Amniotic stem cell (primary cell): Measurements from ENCODE around the gene NAA16.
"Not testable (repeated sequence)": the region's sequence is repeated elsewhere in the genome, so short reads cannot be mapped to it uniquely, and the experiment has no call there.

Experiments used
- DNase-seq: peaks from one replicate; lab custom pipeline; 2025; lab: John Stamatoyannopoulos, UW

NAA16 gene

DNA sequence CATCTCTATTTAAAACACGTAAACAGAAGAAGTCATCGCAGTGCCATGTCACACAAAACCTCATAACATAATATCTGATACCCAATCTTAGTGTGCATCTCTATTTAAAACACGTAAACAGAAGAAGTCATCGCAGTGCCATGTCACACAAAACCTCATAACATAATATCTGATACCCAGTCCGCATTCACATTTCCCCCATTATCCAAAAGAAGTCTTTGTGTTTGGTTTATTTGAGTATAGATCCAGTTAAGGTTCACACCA, 45.2 kb downstream of the NAA16 start:
- not testable (repeated sequence) for DNase-seq

DNA sequence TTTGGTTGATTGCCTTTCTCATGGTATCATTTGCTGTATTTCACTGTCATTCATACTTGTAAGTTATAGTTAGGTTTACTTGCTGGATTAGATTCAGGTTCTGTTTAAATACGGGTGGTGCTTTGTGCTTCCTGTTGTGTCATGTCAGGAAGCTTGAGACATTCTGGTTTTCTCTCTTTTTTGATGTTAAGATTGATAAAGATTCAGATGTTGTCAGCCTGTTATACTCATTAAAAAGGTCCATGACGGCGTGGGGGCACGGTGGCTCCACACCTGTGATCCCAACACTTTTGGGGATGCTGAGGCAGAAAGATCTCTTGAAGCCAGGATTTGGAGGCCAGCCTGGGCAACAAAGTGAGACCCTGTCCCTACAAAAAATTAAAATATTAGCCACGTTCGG, 45.7 kb downstream of the NAA16 start:
- no peak for DNase-seq

DNA sequence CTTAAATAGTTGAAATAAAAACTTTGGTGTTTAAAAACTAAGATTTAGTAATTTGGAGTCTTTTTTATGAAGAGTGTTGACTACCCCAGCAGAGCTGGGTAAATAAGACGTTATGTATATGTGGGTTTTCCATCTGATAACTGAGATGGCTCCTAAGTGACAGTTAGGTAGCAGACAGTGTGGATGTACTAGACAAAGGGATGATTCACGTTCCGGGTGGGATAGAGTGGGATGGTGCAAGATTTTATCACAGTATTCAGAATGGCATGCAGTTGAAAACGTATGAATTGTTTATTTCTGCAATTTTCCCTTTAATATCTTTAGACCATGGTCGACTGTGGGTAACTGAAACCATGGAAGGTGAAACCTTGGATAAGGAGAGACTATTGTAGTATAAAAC, 50.4 kb downstream of the NAA16 start:
- DNase-seq, result no peak

DNA sequence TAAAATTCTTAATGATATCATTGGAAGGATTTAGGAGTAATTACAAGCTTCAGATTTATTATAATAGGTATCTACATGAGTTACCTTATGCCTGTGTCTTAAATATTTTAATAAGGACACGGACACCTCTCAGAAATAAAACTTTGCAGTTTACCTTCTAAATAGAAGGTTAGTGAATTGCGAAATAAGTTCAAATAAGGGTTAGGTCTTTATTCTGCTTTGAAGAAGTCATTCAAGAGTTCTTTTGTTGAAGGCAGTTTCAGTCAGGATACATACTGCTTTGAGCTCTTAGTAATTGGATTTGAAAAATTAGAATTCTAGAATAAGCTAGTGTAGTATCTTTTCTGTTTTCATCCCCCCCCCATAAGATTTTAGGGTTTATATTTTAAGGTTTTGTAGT, 53.0 kb downstream of the NAA16 start:
- no peak for DNase-seq

DNA sequence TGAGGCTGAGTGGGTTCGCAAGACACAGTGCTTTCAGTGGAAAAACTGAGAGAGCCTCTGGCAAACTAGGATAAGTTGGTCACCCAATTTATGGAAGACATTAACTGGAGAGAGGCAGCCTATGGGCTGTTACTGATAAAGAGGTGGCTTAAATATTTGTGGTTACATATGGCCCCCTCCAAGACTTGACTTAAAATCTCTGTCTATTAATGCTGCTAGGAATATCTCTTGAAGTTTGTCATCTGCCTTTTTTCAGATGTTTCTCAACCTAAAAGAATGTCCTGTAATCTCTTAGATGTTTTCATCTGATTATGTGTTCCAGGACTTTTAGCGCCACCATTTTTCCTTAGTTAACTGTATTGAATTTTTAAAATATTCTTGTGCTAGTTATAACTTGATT, 54.6 kb downstream of the NAA16 start:
- no peak for DNase-seq

DNA sequence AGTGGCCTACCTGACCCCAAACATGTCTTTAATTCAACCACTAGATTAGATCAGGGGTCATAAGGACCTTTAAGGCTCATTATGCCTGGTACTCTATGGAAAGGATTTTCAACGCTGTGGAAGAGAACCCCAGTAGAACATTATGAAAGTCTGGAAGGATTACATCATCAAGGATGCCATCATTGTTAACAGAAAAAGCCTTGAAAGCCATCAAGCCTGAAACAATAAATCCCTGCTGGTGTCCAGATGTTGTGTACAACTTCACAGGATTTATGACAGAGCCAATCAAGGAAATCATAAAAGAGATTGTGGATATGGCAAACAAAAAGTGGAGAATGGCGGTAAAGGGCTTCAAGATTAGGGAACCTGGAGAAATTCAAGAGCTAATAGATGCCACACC, 59.7 kb downstream of the NAA16 start:
- no peak for DNase-seq

DNA sequence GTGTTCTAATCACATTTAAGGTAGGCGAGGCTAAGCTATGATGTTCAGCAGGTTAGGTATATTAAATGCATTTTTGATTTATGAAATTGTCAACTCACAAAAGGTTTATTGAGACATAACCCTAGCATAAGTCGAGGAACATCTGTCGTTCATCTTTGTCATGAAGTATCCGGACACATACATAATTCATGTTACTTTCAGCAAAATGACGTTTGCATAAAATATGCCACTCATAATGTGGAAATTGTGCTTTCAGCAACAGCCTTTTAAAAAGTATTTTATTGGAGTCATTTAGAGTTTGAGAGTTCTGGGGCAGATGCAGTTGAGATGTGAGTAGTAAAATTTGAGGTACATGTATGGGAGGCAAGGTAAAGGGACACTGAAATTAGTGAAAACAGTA, 66.4 kb downstream of the NAA16 start:
- DNase-seq, result no peak

DNA sequence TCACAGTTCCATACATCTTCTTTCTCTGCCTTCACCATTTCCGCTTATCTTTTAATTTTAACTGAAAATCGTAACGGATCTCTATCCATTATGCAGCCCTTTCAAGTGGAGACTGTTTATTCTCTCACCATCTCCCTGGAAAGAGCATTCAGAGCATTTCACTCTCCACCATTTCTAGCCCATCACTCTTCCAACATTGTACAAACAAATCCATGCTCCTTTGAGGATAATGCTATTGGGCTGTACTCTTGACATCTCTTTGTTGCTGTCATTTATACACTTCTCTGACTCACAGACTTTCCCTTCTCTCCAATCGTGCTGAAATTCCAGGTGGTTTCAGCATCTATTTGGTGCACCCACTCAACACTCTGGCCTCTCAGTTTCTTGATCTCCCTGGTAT, 71.4 kb downstream of the NAA16 start:
- DNase-seq, result no peak

DNA sequence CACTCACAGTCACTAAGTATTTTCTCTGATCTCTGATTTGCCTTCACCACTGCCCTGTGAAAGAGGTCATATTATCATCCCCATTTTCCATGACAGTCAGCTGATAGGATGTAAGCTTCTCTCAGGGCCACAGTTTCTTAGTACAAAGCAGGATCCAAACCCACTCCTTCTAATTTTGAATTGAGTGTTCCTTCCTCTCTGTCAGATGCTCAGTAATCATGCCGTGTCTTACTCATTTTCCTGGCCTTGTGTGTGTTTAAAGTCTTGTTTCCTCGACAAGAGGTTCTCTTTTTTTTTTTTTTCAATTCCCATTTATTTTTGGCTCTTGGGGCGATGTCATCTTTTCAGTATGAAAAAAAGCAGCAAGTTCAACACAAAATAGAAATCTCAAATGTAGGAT, 72.3 kb downstream of the NAA16 start:
- DNase-seq, result no peak

DNA sequence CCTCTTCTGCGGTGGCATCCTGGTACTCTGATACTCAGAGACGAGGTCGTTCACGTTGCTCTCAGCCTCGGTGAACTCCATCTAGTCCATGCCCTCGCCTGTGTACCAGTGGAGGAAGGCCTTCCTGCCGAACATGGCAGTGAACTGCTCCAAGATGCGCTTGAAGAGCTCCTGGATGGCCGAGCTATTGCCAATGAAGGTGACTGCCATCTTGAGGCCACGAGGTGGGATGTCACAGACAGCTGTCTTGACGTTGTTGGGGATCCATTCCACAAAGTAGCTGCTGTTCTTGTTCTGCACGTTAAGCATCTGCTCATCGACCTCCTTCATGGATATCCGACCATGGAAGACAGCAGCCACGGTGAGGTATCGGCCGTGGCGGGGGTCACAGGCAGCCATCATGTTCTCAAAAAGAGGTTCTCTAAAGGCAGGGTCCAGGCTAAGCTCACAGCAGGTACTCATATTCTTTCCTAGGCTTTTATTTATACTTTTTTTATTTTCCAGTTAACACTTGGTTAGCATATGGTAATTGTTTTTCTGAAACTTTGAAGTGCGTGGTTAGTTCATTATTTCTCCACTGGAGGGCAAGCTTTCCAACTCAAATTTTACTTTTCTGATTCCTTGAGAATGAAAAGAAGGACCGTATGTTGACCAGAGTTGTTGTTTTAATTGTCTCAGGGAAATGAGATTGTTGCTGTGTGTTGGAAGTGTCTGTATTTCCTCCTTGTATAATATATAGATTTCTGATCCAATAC, 73.9 kb downstream of the NAA16 start:
- no peak for DNase-seq

DNA sequence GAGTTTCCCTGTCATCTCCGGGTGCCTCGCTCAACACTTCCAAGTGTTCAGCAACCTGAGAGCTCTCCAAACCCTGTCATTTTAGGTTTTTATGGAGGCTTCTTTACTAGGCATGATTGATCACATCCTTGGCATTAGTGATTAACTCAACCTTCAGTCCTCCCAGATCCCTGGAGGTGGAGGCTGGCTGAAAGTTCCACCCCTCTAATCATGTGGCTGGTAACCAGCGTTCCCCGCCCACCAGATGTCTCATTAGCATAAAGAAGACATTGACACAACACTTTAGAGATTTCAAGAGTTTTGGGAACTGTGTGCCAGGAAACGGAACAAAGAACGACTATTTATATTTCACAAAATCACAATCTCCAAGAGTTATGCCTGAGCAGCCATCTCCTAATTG, 75.1 kb downstream of the NAA16 start:
- DNase-seq, result no peak

DNA sequence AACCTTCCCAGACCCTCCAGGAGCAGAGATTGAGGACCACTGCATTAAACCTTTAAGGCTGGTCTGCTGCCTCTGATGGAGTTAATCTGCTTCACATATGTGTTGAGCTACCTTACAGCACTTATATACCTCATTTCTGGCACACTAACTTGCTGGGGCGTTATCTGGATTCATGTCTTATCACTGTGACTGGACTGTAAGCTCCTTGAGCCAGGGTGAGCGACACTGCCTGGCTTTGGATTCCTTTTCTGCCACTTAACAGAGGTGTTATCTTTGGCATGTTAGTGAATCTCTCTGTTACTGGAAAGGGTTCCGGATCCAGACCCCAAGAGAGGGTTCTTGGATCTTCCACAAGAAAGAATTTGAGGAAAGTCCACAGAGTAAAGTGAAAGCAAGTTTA, 76.5 kb downstream of the NAA16 start:
- no peak for DNase-seq

DNA sequence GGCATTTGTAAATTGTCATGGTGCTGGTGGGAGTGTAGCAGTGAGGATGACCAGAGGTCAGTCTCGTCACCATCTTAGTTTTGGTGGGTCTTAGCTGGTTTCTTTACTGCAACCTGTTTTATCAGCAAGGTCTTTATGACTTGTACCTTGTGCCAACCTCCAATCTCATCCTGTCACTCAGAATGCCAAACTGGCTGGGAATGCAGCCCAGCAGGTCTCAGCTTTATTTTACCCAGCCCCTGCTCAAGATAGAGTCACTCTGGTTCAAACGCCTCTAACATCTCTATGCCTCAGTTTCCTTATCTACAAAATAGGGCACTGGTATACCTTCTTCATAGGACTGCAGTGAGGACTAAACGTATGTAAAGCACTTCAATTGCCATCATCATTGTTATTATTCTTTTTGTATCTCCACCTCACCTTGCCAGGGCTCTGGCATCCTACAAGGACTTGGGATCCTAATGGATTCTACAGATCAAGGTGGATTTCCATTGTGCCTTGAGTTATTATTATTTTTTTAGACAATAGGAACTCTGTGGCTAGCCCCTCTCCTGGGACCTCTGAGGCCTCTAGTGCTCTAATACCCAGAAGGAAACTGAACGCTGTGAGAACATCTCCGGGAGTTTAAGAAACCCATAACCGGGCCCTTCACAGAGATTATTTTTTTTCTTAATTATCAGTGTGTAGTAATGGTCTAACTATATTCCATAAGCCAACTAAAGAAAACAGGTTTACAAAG, 77.2 kb downstream of the NAA16 start:
- DNase-seq, result no peak

DNA sequence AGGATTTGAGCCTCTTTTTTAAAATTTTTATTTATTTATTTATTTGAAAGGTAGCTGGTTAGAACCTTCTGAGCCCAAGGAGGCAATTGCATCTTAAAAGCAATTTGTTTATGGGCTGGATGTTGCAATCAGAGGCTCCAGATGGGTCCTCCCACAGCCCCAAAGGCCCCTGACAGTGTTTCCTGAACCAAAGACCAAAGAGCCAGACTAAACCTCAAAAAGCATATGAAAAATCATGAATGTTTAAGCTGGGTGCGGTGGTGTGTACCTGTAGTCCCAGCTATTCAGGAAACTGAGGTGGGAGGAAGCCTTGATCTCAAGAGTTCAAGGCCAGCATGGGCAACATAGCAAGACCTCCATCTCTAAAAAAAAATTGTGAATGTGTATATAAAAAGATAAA, 78.5 kb downstream of the NAA16 start:
- no peak for DNase-seq

DNA sequence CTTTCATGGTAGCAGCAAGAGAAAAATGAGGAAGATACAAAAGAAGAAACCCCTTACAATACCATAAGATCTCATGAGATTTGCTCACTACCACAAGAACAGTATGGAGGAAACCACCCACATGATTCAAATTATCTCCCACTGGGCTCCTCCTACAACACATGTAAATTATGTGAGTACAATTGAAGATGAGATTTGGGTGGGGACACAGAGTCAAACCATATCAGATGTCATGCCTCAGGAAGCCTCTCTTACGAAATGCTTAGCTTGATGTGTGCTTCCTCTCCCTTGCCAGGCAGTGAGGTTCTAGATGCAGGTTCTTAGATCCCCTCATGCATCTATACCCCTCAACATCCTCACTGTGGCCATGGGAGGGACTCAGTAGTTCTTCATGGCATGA, 83.1 kb downstream of the NAA16 start:
- no peak for DNase-seq

DNA sequence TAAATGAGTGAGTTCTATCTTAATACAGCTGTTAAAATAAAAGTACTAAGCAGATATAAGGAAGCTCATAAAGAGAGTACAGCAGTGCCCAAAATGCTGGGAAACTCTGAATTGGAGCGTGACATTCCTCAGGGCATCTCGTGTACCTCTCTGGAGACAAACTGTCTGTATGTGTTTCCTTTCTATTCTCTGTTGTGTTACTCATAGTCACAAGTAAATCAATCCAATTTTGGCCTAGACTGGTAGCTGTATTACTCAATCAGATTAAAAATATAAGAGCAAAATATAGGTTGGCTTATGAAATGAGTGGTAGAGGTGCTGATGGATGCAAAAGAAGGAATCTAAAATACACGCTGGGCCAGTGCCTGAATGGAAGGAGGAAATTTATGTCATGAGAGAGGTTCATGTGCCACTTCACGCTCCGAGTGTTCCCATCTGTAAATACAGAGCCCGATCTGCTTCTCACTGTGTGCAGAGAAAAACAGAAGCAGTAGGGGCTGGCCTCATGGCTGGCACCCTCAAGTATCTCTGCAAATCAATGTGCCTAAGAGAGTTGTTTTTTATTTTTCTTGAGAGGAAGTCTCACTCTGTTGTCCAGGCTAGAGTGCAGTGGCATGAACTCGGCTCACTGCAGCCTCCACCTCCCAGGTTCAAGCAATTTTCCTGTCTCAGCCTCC, 87.6 kb downstream of the NAA16 start:
- no peak for DNase-seq

DNA sequence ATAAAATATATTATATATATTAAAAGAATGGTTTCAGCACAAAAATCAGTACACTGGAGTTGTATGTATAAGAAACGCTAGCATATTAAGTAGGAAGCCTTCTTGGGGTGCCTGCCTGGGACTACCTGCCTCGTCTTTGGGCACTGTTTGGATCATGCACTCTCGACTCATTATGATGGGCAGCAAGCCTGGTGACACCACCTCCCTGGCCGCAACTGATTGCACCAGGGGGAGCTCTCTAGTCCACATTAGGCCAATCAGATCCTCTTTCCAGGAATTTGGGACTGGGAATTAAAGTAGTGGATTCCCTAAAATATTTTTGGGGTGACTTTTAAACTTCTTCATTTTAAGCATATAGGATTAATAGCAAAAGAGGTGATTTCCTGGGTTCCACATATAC, 90.3 kb downstream of the NAA16 start:
- no peak for DNase-seq

DNA sequence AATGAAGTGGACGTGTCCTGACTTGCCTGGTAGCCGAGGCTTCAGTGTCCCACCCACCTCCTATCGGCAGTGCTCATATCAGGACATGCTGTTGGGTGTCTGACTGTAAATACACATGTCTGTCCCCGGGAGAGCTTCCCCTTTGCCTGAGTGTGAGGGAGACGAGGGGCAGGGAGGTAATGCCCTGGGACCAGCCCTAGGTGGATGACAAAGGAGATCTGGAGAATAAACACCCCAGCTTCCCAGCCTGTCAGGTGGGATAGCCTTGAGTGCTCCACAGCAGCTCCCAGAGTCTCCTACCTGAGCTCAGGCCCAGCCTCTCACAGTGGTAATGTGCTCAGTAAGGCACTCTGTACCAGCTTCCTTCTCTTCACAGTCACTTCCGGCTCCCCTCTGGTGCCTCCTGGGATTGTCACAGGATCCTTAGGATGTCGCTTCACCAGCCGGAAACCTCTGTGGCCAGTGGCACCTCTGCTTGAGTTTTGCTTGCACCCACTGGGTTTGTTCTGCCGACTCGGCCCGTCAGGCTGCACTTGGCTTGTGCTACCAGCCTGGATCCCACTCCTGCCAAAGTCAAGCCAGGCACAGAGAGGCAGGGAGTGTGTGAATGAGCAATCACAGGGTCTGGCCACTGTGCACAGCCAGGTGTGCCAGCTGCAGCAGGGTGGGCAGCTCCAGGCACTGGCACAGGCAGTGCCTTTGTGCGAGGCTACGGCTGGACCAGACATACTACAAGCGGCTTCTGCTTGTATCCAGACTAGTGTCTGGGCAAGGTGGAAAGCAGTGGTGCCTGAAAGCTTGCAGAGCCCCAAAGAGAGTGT, 91.8 kb downstream of the NAA16 start:
- no peak for DNase-seq

DNA sequence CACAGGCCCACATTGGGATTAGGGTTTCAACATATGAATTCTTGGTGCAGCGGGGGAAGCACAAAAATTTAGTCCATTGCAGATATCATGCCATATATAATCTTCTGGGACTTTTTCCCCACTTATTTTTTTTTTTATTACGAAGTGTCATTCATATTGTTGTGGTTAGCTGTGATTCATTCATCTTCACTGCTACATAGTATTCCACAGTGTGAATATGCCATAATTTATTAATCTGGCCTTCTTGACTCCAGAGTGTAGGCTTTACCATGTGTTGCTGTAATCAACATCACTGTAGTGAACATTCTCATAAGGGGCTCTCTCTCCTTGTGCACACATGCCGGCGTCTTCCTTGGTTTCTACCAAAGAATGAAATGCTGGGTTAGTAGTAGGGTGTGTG, 92.9 kb downstream of the NAA16 start:
- no peak for DNase-seq

DNA sequence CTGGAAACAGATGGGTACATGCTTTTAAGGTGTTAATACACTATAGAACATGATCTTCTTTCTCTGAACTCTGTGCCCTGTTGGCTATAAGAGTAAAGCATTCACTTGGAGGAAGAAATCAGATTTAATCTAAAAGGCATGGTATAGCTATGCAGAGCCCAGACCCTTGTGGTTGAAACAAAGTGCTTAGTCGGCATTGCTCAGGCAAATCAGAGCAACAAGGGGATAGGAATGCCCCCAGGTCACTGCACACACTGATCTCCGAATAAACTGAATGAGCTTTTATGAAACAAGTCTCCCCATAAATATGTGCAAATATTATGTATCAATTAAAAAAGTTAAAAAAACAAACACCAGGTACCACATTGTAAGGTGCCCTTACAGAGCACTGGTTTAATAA, 94.3 kb downstream of the NAA16 start:
- no peak for DNase-seq

DNA sequence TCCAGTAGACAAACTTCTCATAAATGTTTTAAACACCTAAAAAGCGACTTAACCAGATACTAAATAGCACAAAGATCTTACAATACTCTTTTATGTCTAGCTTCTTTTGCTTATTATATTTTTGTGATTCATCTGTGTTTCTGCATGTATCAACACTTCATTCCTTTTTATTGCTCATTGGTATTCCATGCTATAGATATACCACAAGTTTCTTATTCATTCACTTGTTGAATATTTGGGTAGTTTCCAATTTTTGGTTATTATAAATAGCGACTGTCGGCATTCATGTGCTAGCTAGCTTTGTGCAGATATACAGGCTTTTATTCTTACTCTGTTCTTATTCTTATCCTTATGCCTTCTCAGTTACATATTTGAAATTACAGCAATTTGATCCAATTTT, 96.3 kb downstream of the NAA16 start:
- DNase-seq, result no peak

DNA sequence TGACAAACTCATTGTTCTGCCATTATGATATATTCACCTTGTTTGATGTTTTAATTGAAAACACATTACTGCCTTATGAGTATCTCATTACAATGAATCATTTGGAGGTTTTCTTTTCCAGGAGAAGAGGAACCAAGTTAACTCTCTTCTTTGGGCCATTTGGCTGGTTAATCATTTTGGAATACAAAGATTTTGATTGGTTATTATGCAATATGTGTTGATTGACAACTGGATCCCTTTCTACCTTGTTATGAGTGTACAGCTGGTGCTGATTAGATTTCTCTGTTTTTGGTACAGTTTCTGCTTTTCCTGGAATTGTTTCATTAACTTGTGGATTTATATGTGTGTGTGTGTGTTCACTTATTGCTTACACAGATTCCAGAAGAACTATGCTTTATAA, 97.1 kb downstream of the NAA16 start:
- no peak for DNase-seq

DNA sequence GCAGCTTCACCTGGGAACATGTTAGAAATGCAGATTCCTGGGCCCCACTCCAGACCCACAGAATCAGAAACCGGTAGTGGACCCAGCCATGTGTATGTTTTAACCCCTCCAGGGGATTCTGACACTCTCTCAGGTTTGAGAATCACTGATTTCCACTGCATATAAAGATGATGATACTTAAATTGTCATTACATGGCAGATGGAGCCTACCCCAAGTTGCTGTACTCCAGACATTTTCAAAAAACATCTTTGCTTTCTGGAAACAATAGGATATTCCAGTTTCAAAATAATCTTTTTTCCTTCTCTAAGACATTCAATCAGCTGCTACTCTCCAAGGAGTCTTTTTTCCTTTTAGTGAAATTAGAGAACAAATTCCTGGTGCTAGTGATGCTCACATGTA, 97.7 kb downstream of the NAA16 start:
- no peak for DNase-seq
